Non-pigmented ciliary epithelial cell (primary cell): Measurements from ENCODE around the gene FES.
"Not testable (repeated sequence)": the region's sequence is repeated elsewhere in the genome, so short reads cannot be mapped to it uniquely, and the experiment has no call there.

Source experiments
- DNase-seq: peaks from one replicate; pipeline ENCODE4 v3.0.0-alpha.2; 2010; ENCODE audit warnings: low read depth

Gene FES

GRCh38 chr15:90883976-90884718, at the start of gene FES:
TSS of gene FES (plus strand) at chr15:90884504. CDS start at chr15:90885046, 542 bp downstream.
- DNase-seq: no peak

- DNase-seq: no peak
These were observed 49.7 kb upstream of the FES start for GRCh38 chr15:90834626-90835025.

- peak; percentile 37 for DNase-seq
These were observed 47.9 kb upstream of the FES start for GRCh38 chr15:90836296-90836871.

GRCh38 chr15:90837094-90837493, 47.2 kb upstream of the FES start:
- no peak for DNase-seq

GRCh38 chr15:90838139-90838538, 46.2 kb upstream of the FES start:
- DNase-seq: no peak

GRCh38 chr15:90838544-90838943, 45.8 kb upstream of the FES start:
- DNase-seq: no peak

- DNase-seq: no peak
These were observed 44.9 kb upstream of the FES start for GRCh38 chr15:90839187-90840071.

- no peak for DNase-seq
These were observed 44.0 kb upstream of the FES start for GRCh38 chr15:90840157-90840855.

GRCh38 chr15:90840954-90841353, 43.4 kb upstream of the FES start:
- no peak for DNase-seq

GRCh38 chr15:90844696-90845095, 39.6 kb upstream of the FES start:
- DNase-seq: no peak

- DNase-seq: peak; percentile 67
These were observed 38.9 kb upstream of the FES start for GRCh38 chr15:90845201-90845949.

- DNase-seq: not testable (repeated sequence)
These were observed 34.9 kb upstream of the FES start for GRCh38 chr15:90849424-90849823.

GRCh38 chr15:90851114-90851513, 33.2 kb upstream of the FES start:
- DNase-seq: no peak

GRCh38 chr15:90851940-90852339, 32.4 kb upstream of the FES start:
- no peak for DNase-seq

GRCh38 chr15:90855139-90855538, 29.2 kb upstream of the FES start:
- no peak for DNase-seq

GRCh38 chr15:90857337-90857736, 27.0 kb upstream of the FES start:
- DNase-seq: no peak

- DNase-seq: no peak
These were observed 26.3 kb upstream of the FES start for GRCh38 chr15:90857883-90858443.

- no peak for DNase-seq
These were observed 24.8 kb upstream of the FES start for GRCh38 chr15:90859234-90860131.

GRCh38 chr15:90860450-90860849, 23.9 kb upstream of the FES start:
- DNase-seq: no peak
